HG03025 (cell line): ENCODE results near the gene SNX24.
"Not testable (repeated sequence)": the region's sequence is repeated elsewhere in the genome, so short reads cannot be mapped to it uniquely, and the experiment has no call there.

Experiments
- ATAC-seq: cut with Tn5 transposase; IDR thresholded peaks from one replicate; pipeline ENCODE4 v1.9.1; 2021; ENCODE audit warnings: mild to moderate bottlenecking, moderate library complexity; ENCODE audit not compliant: unreplicated experiment, low FRiP score

SNX24 gene

GRCh38 chr5:122957457-122957856 is 112.0 kb downstream of the SNX24 start:
- no peak for ATAC-seq

GRCh38 chr5:122959740-122960445 is 114.5 kb downstream of the SNX24 start:
- no peak for ATAC-seq

GRCh38 chr5:122963305-122963704 is 117.9 kb downstream of the SNX24 start:
- ATAC-seq, result no peak

GRCh38 chr5:122965111-122965510 is 119.7 kb downstream of the SNX24 start:
- no peak for ATAC-seq

GRCh38 chr5:122967085-122967484 is 121.7 kb downstream of the SNX24 start:
- ATAC-seq, result no peak

- ATAC-seq, result no peak
These were observed 122.2 kb downstream of the SNX24 start for GRCh38 chr5:122967625-122968024.

GRCh38 chr5:122968056-122968455 is 122.6 kb downstream of the SNX24 start:
- not testable (repeated sequence) for ATAC-seq

- ATAC-seq, result no peak
These were observed 125.9 kb downstream of the SNX24 start for GRCh38 chr5:122971333-122971732.

- no peak for ATAC-seq
These were observed 127.5 kb downstream of the SNX24 start for GRCh38 chr5:122972877-122973276.

- ATAC-seq, result not testable (repeated sequence)
These were observed 128.3 kb downstream of the SNX24 start for GRCh38 chr5:122973759-122974158.

GRCh38 chr5:122974251-122974650 is 128.8 kb downstream of the SNX24 start:
- ATAC-seq, result not testable (repeated sequence)

GRCh38 chr5:122977319-122977718 is 131.9 kb downstream of the SNX24 start:
- no peak for ATAC-seq

GRCh38 chr5:122978068-122978467 is 132.7 kb downstream of the SNX24 start:
- ATAC-seq, result no peak

GRCh38 chr5:122978644-122979297 is 133.4 kb downstream of the SNX24 start:
- no peak for ATAC-seq

GRCh38 chr5:122981846-122982245 is 136.4 kb downstream of the SNX24 start:
- no peak for ATAC-seq

GRCh38 chr5:122982376-122982775 is 137.0 kb downstream of the SNX24 start:
- no peak for ATAC-seq

GRCh38 chr5:122984425-122984824 is 139.0 kb downstream of the SNX24 start:
- ATAC-seq, result no peak

- ATAC-seq, result no peak
These were observed 139.7 kb downstream of the SNX24 start for GRCh38 chr5:122985006-122985700.

- ATAC-seq, result peak; percentile 98
These were observed 140.7 kb downstream of the SNX24 start for GRCh38 chr5:122985954-122986721.

- no peak for ATAC-seq
These were observed 150.7 kb downstream of the SNX24 start for GRCh38 chr5:122996091-122996490.

- ATAC-seq, result no peak
These were observed 151.9 kb downstream of the SNX24 start for GRCh38 chr5:122997294-122997693.
